A673 (cell line): Measurements from ENCODE around the gene SKAP1. TPM values are rescaled to one million over a fixed set of nuclear protein-coding genes. Genes with fewer than 3 reads are reported as not detected.

ENCODE experiments used
- BruUV-seq: library from RNA; stranded (reverse); fragments of 400-500 nt; replicated peaks from 2 replicates; lab custom pipeline; 2021; lab: Mats Ljungman, UMichigan
- CTCF ChIA-PET: fragments of 300-600 bp; sonication (Branson Sonifier 250); formaldehyde crosslinking; loops from one replicate; lab custom pipeline; 2022; ENCODE audit warnings: antibody characterized with exemption; lab: Charles Lee
- POLR2A ChIA-PET: fragments of 300-600 bp; sonication (Branson Sonifier 250); formaldehyde crosslinking; loops from one replicate; lab custom pipeline; 2022; ENCODE audit warnings: antibody characterized with exemption; ENCODE audit not compliant: low non-redundant PET; lab: Charles Lee
- DNase-seq: peaks from one replicate; pipeline ENCODE4 v3.0.0-alpha.2; 2015; ENCODE audit warnings: low spot score
- H3K27ac ChIP-seq: fragments of 200-600 bp; sonication (generic); 2 replicates; pipeline ENCODE4 v1.5.1; 2016; ENCODE audit warnings: mixed run types, low read depth, mild to moderate bottlenecking, mixed read lengths, antibody characterized with exemption, low read length; ENCODE audit not compliant: poor library complexity, severe bottlenecking
- H3K27me3 ChIP-seq: fragments of 200-600 bp; sonication (generic); replicated peaks from 2 replicates; pipeline ENCODE4 v1.6.1; 2017; ENCODE audit warnings: mixed run types, low read depth, mild to moderate bottlenecking, mixed read lengths, antibody characterized with exemption, low read length; ENCODE audit not compliant: insufficient read depth, poor library complexity
- H3K36me3 ChIP-seq: fragments of 200-600 bp; sonication (generic); 2 replicates; pipeline ENCODE4 v1.6.1; 2016; ENCODE audit warnings: mixed run types, mild to moderate bottlenecking, mixed read lengths, antibody characterized with exemption, low read length; ENCODE audit not compliant: insufficient read depth, poor library complexity, severe bottlenecking
- H3K4me1 ChIP-seq: fragments of 200-600 bp; sonication (generic); 2 replicates; pipeline ENCODE4 v1.6.1; 2017; ENCODE audit warnings: mixed run types, mild to moderate bottlenecking, mixed read lengths, antibody characterized with exemption, low read length; ENCODE audit not compliant: insufficient read depth, poor library complexity, severe bottlenecking
- H3K4me3 ChIP-seq: fragments of 200-600 bp; sonication (generic); 2 replicates; pipeline ENCODE4 v1.5.1; 2016; ENCODE audit warnings: low read depth, mixed run types, mild to moderate bottlenecking, mixed read lengths, low read length; ENCODE audit not compliant: poor library complexity, severe bottlenecking
- H3K9me3 ChIP-seq: fragments of 200-600 bp; sonication (generic); 2 replicates; pipeline ENCODE4 v1.6.1; 2016; ENCODE audit warnings: mixed run types, low read depth, mild to moderate bottlenecking, mixed read lengths, antibody characterized with exemption, low read length; ENCODE audit not compliant: poor library complexity, severe bottlenecking
- EZH2 ChIP-seq: fragments of 200-600 bp; sonication (generic); IDR thresholded peaks from 2 replicates; pipeline ENCODE4 v1.6.1; 2017; ENCODE audit warnings: borderline replicate concordance, low read depth, mild to moderate bottlenecking, mixed read lengths, antibody characterized with exemption, low read length; ENCODE audit not compliant: poor library complexity, severe bottlenecking
- intact Hi-C: fragments of 100-400 bp; cut with micrococcal nuclease; formaldehyde crosslinking; loops from one replicate; pipeline ENCODE4 v1.10.0; 2022; ENCODE audit not compliant: unreplicated experiment
- total RNA-seq: library from RNA; stranded (reverse); gene quantifications from 2 replicates; pipeline ENCODE4 v1.2.3, GENCODE V29; 2021
- TF ChIP-seq, protein P1 (sequence below): fragments of 300-800, 200-600 bp; sonication (generic); conservative IDR thresholded peaks from 2 replicates; pipeline ENCODE4 v1.5.1; 2017; ENCODE audit warnings: low read depth, mild to moderate bottlenecking, antibody characterized with exemption, low read length, moderate library complexity, mixed read lengths

SKAP1 gene
- total RNA-seq, 1 experiment from 2014 or later = not detected

DNA sequence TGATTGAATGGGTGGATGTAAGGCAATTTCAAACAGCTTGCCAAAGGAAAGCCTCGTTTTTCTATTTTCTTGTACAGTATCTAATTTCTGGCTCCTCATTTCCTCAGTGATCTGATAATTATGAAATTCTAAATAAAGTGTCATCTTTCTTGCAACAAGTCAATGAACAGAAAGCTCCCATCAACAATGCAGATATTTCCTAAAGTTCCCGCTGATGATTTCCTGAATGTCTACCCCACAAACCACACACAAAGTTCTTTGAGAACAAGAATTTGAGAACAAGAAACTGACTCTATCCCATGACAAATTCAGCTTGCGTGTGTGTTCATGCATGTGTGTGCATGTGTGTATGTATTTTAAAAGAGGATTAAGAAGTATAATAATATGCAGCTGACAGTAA lies 35.2 kb downstream of the SKAP1 start:
- POLR2A ChIA-PET = no interaction called here
- Histone ChIP-seq H3K27ac (no peak overlapping the region), H3K36me3 (no peaks in the 10 kb centered on the region), H3K9me3 (no peaks in the 10 kb centered on the region), H3K27me3 (no peaks in the 10 kb centered on the region), H3K4me1 (peaks cover 17% of the 10 kb centered on the region), H3K4me3 (no peak overlapping the region)
- intact Hi-C loops = no loop called here
- no TSS peak for BruUV-seq
- no peak for TF ChIP-seq EZH2
- TF ChIP-seq, protein P1, sequence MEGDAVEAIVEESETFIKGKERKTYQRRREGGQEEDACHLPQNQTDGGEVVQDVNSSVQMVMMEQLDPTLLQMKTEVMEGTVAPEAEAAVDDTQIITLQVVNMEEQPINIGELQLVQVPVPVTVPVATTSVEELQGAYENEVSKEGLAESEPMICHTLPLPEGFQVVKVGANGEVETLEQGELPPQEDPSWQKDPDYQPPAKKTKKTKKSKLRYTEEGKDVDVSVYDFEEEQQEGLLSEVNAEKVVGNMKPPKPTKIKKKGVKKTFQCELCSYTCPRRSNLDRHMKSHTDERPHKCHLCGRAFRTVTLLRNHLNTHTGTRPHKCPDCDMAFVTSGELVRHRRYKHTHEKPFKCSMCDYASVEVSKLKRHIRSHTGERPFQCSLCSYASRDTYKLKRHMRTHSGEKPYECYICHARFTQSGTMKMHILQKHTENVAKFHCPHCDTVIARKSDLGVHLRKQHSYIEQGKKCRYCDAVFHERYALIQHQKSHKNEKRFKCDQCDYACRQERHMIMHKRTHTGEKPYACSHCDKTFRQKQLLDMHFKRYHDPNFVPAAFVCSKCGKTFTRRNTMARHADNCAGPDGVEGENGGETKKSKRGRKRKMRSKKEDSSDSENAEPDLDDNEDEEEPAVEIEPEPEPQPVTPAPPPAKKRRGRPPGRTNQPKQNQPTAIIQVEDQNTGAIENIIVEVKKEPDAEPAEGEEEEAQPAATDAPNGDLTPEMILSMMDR = no peak
- CTCF ChIA-PET = no interaction called here
- no peak for DNase-seq

DNA sequence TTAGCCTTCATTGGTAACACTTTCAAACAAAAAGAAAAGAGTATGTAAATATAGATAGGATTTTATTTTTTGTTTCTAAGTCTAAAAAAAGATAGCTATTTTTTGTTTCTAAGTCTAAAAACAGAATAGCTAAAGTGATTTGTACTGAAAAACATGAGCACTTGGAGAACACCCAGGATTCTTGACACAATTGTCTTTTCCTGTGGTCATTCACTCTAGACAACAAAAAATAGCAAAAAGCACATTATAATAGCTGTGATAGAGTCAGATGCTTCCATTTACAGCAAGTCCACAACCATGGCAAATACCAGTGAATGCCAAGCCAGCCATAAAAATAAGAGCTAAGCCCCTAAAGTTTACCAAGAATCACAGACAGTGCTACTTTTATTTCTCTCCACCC lies 36.7 kb downstream of the SKAP1 start:
- intact Hi-C loops = no loop called here
- TF ChIP-seq EZH2 = no peak
- TF ChIP-seq, protein P1 = no peak
- ChIA-PET CTCF (no interaction called here), POLR2A (no interaction called here)
- Histone ChIP-seq H3K27ac (no peak overlapping the region), H3K4me1 (peaks cover 32% of the 10 kb centered on the region), H3K4me3 (no peak overlapping the region), H3K9me3 (no peaks in the 10 kb centered on the region), H3K27me3 (no peaks in the 10 kb centered on the region), H3K36me3 (no peaks in the 10 kb centered on the region)
- no peak for DNase-seq
- no TSS peak for BruUV-seq

DNA sequence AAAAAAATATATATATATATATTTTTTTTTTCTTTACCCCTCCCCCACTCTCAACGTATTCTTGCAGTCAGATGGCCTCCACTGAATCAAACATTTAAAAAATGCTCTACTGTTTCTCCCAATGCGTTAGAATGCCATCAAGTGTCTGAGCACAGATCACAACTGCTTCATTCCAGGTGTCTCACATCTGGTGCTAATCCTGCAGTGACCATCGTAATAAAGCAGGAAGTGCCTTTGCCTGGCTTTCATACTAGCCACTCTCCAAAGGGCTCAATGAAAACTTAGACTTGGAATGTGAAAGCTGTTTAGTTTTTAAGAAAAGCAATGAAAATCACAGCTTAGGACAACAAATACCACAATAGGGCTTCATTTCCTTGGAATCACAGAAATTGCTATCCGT lies 37.2 kb downstream of the SKAP1 start:
- peaks cover 32% of the 10 kb centered on the region for H3K4me1 ChIP-seq
- H3K27me3 ChIP-seq = peaks cover under 1% of the 10 kb centered on the region
- ChIA-PET POLR2A (interaction anchor here (0.7 kb wide), 1 partner anchor 8 kb away, joined by 3 read pairs; no protein-coding TSS in a partner anchor), CTCF (no interaction called here)
- peak; percentile 32 for DNase-seq
- no TSS peak for BruUV-seq
- H3K9me3 ChIP-seq = no peaks in the 10 kb centered on the region
- H3K4me3 ChIP-seq = no peak overlapping the region
- intact Hi-C loops = no loop called here
- TF ChIP-seq, protein P1 = no peak
- no peak for TF ChIP-seq EZH2
- H3K27ac ChIP-seq = no peak overlapping the region
- no peaks in the 10 kb centered on the region for H3K36me3 ChIP-seq
